GM10248 (cell line): ENCODE measurements around the gene ATG5.

Experiments used
- CTCF ChIA-PET: fragments of 300-600 bp; sonication (Branson Sonifier 250); formaldehyde crosslinking; extraction: SDS; loops from one replicate; lab custom pipeline; 2021; ENCODE audit warnings: antibody characterized with exemption; lab: Yijun Ruan, JAX
- POLR2A ChIA-PET: fragments of 350-650 bp; sonication (Branson Sonifier 250); formaldehyde crosslinking; extraction: SDS; loops from one replicate; lab custom pipeline; 2020; ENCODE audit warnings: antibody characterized with exemption; lab: Yijun Ruan, JAX
- DNase-seq: peaks from one replicate; pipeline ENCODE4 v3.0.0; 2012; ENCODE audit errors: extremely low spot score
- TF ChIP-seq, protein P1 (sequence below): IDR thresholded peaks from 2 replicates; pipeline ENCODE4 v1.5.1; 2012; ENCODE audit warnings: mild to moderate bottlenecking, low read depth; ENCODE audit errors: extremely low read depth, missing control alignments, control extremely low read depth

ATG5 gene

DNA sequence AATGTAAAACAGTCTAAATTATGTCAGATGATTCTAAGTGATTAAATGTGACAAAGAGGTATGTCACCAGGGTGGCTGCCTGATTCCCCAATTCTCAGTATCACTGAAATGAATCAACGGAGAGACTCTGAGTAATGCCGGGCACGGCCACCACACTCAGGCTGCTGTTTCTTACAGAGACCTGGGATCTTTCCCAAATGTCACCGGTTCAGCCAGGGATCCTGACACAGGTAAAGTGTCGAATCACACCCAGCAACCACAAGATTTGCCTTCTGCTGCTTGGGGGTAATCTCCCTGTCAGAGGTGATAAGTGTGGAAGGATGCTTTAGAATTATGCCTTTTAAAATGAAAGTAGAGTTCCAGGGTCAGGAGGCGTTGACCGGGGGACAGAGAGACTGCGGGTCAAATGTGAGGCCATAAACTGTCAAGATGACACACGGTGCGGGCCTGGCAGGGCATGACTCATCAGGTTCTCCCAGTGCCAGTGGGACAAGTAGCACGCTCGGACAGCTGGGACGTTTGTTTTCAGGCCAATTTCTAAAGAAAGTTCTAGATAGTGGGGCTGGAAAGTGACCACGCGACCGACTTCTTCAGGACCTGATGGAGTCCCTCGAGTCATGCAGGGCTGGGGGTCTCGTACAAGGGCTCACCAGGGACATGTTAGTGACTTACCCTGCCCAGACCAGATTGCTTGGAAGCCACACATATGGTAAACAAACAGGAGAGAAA lies 190.5 kb downstream of the ATG5 start:
- no peak for DNase-seq
- TF ChIP-seq, protein P1, sequence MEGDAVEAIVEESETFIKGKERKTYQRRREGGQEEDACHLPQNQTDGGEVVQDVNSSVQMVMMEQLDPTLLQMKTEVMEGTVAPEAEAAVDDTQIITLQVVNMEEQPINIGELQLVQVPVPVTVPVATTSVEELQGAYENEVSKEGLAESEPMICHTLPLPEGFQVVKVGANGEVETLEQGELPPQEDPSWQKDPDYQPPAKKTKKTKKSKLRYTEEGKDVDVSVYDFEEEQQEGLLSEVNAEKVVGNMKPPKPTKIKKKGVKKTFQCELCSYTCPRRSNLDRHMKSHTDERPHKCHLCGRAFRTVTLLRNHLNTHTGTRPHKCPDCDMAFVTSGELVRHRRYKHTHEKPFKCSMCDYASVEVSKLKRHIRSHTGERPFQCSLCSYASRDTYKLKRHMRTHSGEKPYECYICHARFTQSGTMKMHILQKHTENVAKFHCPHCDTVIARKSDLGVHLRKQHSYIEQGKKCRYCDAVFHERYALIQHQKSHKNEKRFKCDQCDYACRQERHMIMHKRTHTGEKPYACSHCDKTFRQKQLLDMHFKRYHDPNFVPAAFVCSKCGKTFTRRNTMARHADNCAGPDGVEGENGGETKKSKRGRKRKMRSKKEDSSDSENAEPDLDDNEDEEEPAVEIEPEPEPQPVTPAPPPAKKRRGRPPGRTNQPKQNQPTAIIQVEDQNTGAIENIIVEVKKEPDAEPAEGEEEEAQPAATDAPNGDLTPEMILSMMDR: no peak
- ChIA-PET POLR2A (no interaction called here), CTCF (interaction anchor here (1.0 to 1.3 kb wide), 2 partner anchors 88 to 732 kb away, joined by 3 read pairs; partner anchors contain the start of gene PREP)
